ENCODE results near the gene HORMAD2. TPM values are rescaled to one million over a fixed set of nuclear protein-coding genes. Genes with fewer than 3 reads are reported as not detected.

The HORMAD2 gene
- total and polyA plus RNA-seq, 9 of the 15 experiments (the other 6 are each of a cell fraction or from before 2014, with no cell fraction given): not detected

DNA sequence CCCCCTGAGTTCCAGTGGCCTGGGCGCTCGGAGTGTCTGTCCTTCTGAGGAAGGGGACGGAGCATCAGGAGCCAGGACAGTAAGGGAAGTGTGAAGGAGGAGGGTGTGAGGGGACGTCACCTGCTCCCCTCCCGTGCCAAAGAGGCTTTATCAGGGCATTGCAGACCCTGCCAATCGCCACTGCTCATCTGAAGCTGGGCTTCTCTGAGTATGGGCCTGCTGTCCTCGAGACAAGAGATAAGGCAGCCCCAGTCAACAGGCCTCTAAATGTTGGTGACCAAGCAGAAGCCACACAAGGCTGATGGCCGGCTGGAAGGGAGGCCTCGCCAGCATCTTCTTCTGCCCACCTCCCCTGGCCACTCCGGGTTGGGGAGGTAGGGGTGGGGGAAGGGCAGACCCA, 136.4 kb downstream of the HORMAD2 start (continued):
- TF ChIP-seq BCL6 (CRISPR knock-in tag; IDR thresholded peaks at IDR 0.05) (0 out of 2 replicates have a peak, but pooled peaks have one; percentile 79), EGR1 (conservative IDR thresholded peaks at IDR 0.05) (no peak), SMARCA5 (IDR thresholded peaks at IDR 0.05) (no peak), NFYB (IDR thresholded peaks at IDR 0.05; ENCODE audit: extremely low read depth, insufficient read length) (no peak), ARID1B (IDR thresholded peaks at IDR 0.05) (peak; percentile 99), ESRRA (IDR thresholded peaks at IDR 0.05; ENCODE audit: borderline replicate concordance, low read depth) (peak; percentile 64; the same call in 1 of the 2 replicates), ZFP30 (CRISPR knock-in tag; IDR thresholded peaks at IDR 0.05; ENCODE audit: borderline replicate concordance) (no peak), ZNF175 (CRISPR knock-in tag; IDR thresholded peaks at IDR 0.05; ENCODE audit: low read depth) (peak; percentile 85; the same call in 1 of the 2 replicates), PURB (CRISPR knock-in tag; IDR thresholded peaks at IDR 0.05; ENCODE audit: low read depth) (no peak), KDM2B (CRISPR knock-in tag; IDR thresholded peaks at IDR 0.05) (no peak), HDGF (IDR thresholded peaks at IDR 0.05) (no peak), XRCC4 (IDR thresholded peaks at IDR 0.05; ENCODE audit: extremely low read depth, insufficient read depth, insufficient read length) (no peak), KAT8 (IDR thresholded peaks at IDR 0.05; ENCODE audit: low read depth) (no peak), DMBX1 (CRISPR knock-in tag; IDR thresholded peaks at IDR 0.05; ENCODE audit: borderline replicate concordance) (peak; percentile 94)
- TF ChIP-seq, protein P1, sequence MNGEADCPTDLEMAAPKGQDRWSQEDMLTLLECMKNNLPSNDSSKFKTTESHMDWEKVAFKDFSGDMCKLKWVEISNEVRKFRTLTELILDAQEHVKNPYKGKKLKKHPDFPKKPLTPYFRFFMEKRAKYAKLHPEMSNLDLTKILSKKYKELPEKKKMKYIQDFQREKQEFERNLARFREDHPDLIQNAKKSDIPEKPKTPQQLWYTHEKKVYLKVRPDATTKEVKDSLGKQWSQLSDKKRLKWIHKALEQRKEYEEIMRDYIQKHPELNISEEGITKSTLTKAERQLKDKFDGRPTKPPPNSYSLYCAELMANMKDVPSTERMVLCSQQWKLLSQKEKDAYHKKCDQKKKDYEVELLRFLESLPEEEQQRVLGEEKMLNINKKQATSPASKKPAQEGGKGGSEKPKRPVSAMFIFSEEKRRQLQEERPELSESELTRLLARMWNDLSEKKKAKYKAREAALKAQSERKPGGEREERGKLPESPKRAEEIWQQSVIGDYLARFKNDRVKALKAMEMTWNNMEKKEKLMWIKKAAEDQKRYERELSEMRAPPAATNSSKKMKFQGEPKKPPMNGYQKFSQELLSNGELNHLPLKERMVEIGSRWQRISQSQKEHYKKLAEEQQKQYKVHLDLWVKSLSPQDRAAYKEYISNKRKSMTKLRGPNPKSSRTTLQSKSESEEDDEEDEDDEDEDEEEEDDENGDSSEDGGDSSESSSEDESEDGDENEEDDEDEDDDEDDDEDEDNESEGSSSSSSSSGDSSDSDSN (IDR thresholded peaks at IDR 0.05; ENCODE audit: borderline replicate concordance in 1 of 2, low read depth in 2 of 2, low read length in 2 of 2): 0 out of 4 replicates have a peak, but pooled peaks of 1 of the 2 experiments have one; percentile 42
- TF ChIP-seq, protein P2, sequence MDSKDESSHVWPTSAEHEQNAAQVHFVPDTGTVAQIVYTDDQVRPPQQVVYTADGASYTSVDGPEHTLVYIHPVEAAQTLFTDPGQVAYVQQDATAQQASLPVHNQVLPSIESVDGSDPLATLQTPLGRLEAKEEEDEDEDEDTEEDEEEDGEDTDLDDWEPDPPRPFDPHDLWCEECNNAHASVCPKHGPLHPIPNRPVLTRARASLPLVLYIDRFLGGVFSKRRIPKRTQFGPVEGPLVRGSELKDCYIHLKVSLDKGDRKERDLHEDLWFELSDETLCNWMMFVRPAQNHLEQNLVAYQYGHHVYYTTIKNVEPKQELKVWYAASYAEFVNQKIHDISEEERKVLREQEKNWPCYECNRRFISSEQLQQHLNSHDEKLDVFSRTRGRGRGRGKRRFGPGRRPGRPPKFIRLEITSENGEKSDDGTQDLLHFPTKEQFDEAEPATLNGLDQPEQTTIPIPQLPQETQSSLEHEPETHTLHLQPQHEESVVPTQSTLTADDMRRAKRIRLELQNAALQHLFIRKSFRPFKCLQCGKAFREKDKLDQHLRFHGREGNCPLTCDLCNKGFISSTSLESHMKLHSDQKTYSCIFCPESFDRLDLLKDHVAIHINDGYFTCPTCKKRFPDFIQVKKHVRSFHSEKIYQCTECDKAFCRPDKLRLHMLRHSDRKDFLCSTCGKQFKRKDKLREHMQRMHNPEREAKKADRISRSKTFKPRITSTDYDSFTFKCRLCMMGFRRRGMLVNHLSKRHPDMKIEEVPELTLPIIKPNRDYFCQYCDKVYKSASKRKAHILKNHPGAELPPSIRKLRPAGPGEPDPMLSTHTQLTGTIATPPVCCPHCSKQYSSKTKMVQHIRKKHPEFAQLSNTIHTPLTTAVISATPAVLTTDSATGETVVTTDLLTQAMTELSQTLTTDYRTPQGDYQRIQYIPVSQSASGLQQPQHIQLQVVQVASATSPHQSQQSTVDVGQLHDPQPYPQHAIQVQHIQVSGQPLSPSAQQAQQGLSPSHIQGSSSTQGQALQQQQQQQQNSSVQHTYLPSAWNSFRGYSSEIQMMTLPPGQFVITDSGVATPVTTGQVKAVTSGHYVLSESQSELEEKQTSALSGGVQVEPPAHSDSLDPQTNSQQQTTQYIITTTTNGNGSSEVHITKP (IDR thresholded peaks at IDR 0.05; ENCODE audit: partially characterized antibody): peak; percentile 32
- TF ChIP-seq, protein P3, sequence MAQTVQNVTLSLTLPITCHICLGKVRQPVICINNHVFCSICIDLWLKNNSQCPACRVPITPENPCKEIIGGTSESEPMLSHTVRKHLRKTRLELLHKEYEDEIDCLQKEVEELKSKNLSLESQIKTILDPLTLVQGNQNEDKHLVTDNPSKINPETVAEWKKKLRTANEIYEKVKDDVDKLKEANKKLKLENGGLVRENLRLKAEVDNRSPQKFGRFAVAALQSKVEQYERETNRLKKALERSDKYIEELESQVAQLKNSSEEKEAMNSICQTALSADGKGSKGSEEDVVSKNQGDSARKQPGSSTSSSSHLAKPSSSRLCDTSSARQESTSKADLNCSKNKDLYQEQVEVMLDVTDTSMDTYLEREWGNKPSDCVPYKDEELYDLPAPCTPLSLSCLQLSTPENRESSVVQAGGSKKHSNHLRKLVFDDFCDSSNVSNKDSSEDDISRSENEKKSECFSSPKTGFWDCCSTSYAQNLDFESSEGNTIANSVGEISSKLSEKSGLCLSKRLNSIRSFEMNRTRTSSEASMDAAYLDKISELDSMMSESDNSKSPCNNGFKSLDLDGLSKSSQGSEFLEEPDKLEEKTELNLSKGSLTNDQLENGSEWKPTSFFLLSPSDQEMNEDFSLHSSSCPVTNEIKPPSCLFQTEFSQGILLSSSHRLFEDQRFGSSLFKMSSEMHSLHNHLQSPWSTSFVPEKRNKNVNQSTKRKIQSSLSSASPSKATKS (CRISPR knock-in tag; IDR thresholded peaks at IDR 0.05): no peak
- TF ChIP-seq, protein P4, sequence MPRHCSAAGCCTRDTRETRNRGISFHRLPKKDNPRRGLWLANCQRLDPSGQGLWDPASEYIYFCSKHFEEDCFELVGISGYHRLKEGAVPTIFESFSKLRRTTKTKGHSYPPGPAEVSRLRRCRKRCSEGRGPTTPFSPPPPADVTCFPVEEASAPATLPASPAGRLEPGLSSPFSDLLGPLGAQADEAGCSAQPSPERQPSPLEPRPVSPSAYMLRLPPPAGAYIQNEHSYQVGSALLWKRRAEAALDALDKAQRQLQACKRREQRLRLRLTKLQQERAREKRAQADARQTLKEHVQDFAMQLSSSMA (CRISPR knock-in tag; IDR thresholded peaks at IDR 0.05): no peak
- TF ChIP-seq, protein P5, sequence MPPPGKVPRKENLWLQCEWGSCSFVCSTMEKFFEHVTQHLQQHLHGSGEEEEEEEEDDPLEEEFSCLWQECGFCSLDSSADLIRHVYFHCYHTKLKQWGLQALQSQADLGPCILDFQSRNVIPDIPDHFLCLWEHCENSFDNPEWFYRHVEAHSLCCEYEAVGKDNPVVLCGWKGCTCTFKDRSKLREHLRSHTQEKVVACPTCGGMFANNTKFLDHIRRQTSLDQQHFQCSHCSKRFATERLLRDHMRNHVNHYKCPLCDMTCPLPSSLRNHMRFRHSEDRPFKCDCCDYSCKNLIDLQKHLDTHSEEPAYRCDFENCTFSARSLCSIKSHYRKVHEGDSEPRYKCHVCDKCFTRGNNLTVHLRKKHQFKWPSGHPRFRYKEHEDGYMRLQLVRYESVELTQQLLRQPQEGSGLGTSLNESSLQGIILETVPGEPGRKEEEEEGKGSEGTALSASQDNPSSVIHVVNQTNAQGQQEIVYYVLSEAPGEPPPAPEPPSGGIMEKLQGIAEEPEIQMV (tag; conservative IDR thresholded peaks at IDR 0.05; ENCODE audit: low read depth): no peak; the same call in 1 of the 2 replicates
